HS-27A (cell line): ENCODE results near the gene WDR70.
"Not testable (repeated sequence)": the region's sequence is repeated elsewhere in the genome, so short reads cannot be mapped to it uniquely, and the experiment has no call there.

ENCODE experiments used
- DNase-seq: peaks from one replicate; pipeline ENCODE4 v3.0.0-alpha.2; 2012; ENCODE audit warnings: low read depth, missing footprints

Gene WDR70

GRCh38 chr5:37517686-37518085 lies 138.6 kb downstream of the WDR70 start:
- DNase-seq: no peak

DNA sequence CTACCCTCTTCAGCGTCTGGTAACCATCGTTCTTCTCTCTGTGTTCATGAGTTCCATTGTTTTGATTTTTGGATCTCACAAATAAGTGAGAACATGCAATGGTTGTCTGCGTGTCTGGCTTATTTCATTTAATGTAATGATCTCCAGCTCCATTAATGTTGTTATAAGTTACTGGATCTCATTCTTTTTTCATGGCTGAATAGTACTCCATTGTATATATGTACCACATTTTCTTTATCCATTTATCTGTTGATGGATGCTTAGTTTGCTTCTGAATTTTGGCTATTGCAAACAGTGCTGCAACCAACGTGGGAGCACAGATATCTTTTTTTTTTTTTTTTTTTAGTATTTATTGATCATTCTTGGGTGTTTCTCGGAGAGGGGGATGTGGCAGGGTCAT lies 139.2 kb downstream of the WDR70 start:
- not testable (repeated sequence) for DNase-seq

- DNase-seq: no peak
Observed at GRCh38 chr5:37519304-37519703, 140.2 kb downstream of the WDR70 start.

DNA sequence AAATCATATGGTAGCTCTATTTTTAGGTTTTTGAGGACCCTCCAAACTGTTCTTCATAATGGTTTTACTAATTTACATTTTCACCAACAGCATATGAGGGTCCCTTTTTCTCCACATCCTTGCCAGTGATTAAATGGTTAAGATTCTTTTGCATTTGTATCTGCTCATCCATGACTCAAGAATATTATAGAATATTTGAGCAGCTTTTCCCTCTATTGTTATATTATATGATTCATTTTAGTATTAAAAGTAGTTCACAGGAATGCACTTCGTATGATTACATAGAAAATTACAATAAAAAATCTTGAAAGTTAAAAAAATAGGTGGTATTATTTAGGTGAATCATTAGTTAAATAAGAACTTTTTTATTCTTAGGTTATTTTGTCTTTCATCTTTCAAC lies 140.7 kb downstream of the WDR70 start:
- DNase-seq: no peak

DNA sequence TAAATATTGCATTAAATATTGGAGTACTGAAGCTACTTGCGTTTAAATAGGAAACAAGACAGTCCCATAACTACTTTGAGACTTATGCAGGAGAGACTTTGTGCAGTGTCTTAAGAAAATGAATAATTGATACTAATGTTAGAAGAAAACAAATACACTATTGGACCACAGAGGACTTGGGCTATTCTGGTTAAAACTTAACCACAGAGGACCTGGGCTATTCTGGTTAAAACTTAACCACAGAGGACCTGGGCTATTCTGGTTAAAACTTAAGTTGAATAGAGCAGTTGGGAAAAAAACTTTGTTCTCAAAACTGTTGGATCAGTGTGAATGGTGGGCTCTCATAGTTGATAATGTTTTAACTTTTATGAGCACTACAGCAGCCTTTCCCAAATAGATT lies 141.7 kb downstream of the WDR70 start:
- DNase-seq: no peak

GRCh38 chr5:37532976-37533740 lies 154.0 kb downstream of the WDR70 start:
- DNase-seq: peak; percentile 96

DNA sequence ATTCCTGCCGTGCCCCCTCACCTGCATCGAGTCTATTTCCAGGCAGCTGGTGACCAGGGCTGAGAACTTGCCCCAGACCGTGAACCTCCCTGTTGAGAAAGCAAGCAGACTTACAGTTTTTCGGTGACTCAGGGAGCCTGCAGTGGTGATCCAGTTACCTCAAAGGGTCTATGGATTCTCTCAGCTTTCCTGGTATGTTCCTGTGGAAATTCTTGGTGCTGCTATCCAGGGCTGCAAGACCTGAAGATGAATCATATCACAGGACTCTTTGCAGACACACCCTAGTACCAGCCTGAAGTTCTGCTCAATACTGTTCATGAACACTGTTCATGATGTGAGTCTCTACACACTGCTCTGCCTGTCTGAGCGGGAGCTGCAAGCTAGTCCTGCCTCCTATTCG lies 154.7 kb downstream of the WDR70 start:
- DNase-seq: peak; percentile 86

DNA sequence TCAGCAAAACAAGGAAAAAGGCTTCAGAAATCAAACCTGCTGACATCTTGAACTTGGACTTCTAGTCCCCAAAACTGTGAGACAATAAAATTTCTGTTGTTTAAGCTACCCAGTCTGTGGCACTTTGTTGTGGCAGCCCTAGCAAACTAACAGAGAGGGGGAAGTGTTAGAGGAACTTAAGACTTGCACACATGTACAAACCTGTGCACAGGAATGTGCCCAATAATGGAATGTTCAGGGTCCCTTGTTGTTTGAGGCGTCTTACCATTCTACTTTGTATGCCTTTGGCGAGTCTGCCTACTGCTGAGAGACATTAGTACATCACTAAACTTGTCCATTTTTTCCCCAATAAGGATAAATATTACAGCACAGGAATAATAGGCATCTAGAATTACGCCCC lies 160.3 kb downstream of the WDR70 start:
- no peak for DNase-seq

DNA sequence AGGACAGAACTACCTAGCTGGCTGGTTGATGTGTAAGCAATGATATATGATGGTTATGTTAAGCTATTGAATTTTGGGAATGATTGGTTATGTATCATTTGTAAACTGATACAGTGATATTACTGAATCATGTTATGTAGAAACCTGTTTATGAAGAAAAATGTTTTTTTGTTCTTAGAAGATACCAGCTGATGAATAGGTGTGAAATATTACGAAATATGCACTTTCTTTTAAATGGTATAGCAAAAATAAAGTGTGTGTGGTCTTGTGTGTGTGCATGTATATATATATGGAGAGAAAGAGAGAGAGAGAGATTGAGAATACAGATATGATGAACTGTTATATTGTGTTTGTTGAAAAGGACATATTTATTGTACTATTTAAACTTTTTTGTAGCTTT lies 164.1 kb downstream of the WDR70 start:
- DNase-seq: no peak

- no peak for DNase-seq
Observed at GRCh38 chr5:37549411-37549810, 170.3 kb downstream of the WDR70 start.

DNA sequence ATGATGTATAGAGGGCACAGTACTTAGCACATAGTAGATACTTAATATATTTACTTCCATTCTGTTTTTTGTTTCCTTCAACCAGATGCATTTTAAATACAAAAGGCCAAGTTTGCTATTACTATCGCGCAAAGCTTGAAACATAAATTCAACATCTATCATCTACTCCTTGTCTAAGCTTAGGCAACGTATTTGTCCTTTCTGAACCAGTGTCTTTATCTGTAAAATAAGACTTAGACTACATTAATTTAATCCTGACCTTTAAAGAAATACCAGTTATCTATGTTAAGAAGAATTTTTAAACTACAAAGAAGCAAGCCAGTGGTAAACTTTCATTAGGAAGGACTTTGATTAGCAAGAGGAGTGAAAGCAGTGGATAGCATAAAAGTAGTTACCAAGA lies 173.0 kb downstream of the WDR70 start:
- no peak for DNase-seq

- DNase-seq: peak; percentile 60
Observed at GRCh38 chr5:37552770-37553719, 173.9 kb downstream of the WDR70 start.

DNA sequence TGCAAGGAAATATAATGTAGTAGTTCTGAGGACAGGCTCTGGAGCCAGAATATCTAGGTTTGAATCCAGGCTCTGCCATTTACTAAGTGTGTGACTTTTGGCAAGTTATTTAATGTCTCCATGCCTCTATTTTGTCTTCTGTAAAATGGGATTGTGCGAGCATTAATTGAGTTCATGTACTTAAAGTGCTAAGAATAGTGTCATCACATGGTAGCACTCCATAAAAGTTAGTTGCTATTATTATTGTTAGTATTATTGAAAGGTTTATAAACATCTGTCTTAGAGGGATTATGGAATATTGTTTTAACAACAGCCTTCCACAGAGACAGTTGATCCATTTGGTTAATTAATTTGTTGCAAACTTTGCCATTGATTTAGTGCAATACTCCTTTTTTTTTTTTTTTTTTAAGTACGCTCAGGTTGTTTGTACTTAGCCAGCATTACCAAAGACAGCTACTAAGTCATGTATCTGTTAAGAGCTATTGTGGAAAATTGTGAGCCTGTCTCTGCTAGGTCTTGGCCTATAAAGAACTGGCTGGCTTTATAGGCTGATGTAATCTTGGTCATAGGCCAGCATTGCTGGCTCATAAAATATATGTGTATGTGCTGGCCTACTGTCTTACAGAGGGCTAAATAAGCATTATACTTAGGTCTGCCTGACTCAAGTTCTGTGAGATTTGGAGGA lies 174.7 kb downstream of the WDR70 start:
- DNase-seq: no peak

DNA sequence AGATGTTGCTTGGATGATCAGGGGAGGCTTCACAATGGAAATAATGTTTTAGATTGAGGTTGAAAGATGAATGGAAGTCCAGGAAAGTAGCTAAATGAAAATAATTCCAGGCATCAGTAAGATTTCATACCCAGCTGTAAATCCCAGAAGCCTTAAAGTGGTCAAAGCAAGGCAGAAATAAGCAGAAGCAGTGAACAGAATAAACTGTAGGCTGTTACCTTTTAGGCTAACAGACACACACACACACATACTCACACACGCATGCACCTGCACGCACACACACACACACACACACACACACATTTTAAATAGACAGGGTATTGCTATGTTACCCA lies 175.3 kb downstream of the WDR70 start:
- DNase-seq: no peak

DNA sequence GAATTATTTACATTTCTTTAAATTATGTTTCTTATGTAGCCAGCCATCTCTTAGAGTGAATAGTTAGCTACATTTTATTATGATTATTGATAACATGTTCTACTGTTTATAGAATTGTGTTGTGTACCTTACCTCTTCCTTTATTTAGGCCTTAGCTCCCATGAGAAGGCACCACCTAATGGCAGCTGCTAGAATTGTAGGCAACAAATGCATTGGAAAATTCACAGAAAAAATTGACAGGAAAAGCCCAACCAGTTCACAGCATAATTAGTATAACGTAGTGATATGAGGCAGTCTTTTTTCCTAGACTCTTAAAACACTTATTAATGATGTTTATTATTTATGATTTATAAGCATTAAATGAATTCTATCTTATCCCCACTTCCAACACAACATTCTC lies 175.8 kb downstream of the WDR70 start:
- no peak for DNase-seq

- DNase-seq: no peak
Observed at GRCh38 chr5:37557734-37558293, 178.7 kb downstream of the WDR70 start.

- no peak for DNase-seq
Observed at GRCh38 chr5:37565062-37565670, 186.0 kb downstream of the WDR70 start.

- DNase-seq: no peak
Observed at GRCh38 chr5:37567566-37567965, 188.4 kb downstream of the WDR70 start.

DNA sequence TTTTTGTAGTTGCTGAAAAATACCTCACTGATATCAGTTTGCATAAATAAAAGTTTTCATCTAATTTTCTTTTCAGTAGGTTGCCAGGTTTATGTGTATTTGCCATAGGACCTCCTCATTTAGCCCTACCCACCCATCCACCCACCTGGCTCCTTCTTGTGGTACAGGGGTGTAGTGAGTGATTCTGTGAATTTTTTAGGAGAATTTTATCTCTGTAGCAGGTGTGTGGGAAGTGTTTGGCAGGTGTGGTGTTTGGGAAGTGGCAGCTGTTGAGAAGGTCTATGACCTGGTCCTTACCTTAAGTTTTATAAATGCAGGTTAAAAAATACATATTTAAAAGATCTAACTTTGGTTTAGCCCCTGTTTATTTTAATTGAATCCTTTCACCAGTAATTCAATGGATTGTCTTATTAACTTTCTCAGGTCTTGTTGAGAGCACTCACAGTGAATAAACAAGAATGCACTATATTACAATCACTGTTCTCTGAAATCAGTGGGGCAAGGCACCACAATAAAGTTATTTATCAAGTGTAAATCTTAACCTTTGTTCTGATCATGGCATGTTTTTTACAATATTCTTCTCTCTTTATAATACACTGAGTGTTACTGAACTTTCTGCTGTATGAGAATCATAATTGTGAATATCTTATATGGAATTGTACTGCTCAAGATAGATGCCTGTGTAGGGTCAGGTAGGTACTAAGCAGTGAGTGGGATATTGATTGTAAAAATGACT lies 189.1 kb downstream of the WDR70 start:
- no peak for DNase-seq

- DNase-seq: no peak
Observed at GRCh38 chr5:37568893-37569292, 189.8 kb downstream of the WDR70 start.

- DNase-seq: no peak
Observed at GRCh38 chr5:37569466-37569865, 190.3 kb downstream of the WDR70 start.
